ENCODE measurements around the gene TIAM1.

The TIAM1 gene

GRCh38 chr21:31156169-31156568 lies 187.9 kb downstream of the TIAM1 start:
- no peak overlapping the region for H2AFZ ChIP-seq (ENCODE audit: insufficient read depth, low read length, poor library complexity)
- no peak overlapping the region for H2BK5ac ChIP-seq (ENCODE audit: low read depth, low read length, poor library complexity)
- H3K4me2 ChIP-seq (ENCODE audit: low read length) = no peak overlapping the region
- no peak overlapping the region for H3K23ac ChIP-seq (ENCODE audit: low read length)
- H4K91ac ChIP-seq (ENCODE audit: low read depth, low read length) = no peak overlapping the region
- no peak overlapping the region for H3K4ac ChIP-seq (ENCODE audit: low read depth, low read length)
- peak; percentile 16 to 49 for DNase-seq
- H3K4me3 ChIP-seq (ENCODE audit: low read depth, low read length) = no peak overlapping the region
- peaks cover 2% of the 10 kb centered on the region for H3K9me3 ChIP-seq (ENCODE audit: insufficient read depth, low read depth, low read length)
- no peak overlapping the region for H3K18ac ChIP-seq (ENCODE audit: low read length)
- no peak overlapping the region for H3K14ac ChIP-seq (ENCODE audit: low read length)
- H3K36me3 ChIP-seq (ENCODE audit: control insufficient read depth in 1 of 2, insufficient read depth in 2 of 2, low read length in 2 of 2) = peaks cover 0 to 2% of the 10 kb centered on the region in 2 experiments
- no peak overlapping the region for H2BK12ac ChIP-seq (ENCODE audit: low read length)
- peaks cover 4 to 5% of the 10 kb centered on the region in 2 experiments for H3K4me1 ChIP-seq (ENCODE audit: control insufficient read depth in 1 of 2, insufficient read depth in 2 of 2, low read length in 2 of 2)
- H3K27ac ChIP-seq (ENCODE audit: low read depth, low read length) = no peak overlapping the region
- H3K27me3 ChIP-seq (ENCODE audit: insufficient read depth, low read length) = no peaks in the 10 kb centered on the region
- H2AK5ac ChIP-seq (ENCODE audit: low read length) = no peak overlapping the region
- no peaks in the 10 kb centered on the region for H3K79me1 ChIP-seq (ENCODE audit: low read length)
- H4K12ac ChIP-seq (ENCODE audit: low read depth, low read length) = no peak overlapping the region
- no peaks in the 10 kb centered on the region for H3K79me2 ChIP-seq (ENCODE audit: control insufficient read depth, insufficient read depth, low read length, poor library complexity)
- no peak overlapping the region for H4K8ac ChIP-seq (ENCODE audit: low read depth, low read length)
- no peak overlapping the region for H3K9ac ChIP-seq (ENCODE audit: low read length)
- H2BK120ac ChIP-seq (ENCODE audit: insufficient read depth, low read length, poor library complexity) = no peak overlapping the region

GRCh38 chr21:31151156-31152045 lies 192.7 kb downstream of the TIAM1 start:
- Histone ChIP-seq H3K4ac (ENCODE audit: low read depth, low read length) (no peak overlapping the region), H3K4me2 (ENCODE audit: low read length) (no peak overlapping the region), H3K14ac (ENCODE audit: low read length) (no peak overlapping the region), H3K36me3 (ENCODE audit: control insufficient read depth in 1 of 2, insufficient read depth in 2 of 2, low read length in 2 of 2) (no peaks in the 10 kb centered on the region), H3K79me1 (ENCODE audit: low read length) (no peaks in the 10 kb centered on the region), H4K8ac (ENCODE audit: low read depth, low read length) (no peak overlapping the region), H2AFZ (ENCODE audit: insufficient read depth, low read length, poor library complexity) (no peak overlapping the region), H3K9ac (ENCODE audit: low read length) (no peak overlapping the region), H4K12ac (ENCODE audit: low read depth, low read length) (no peak overlapping the region), H3K23ac (ENCODE audit: low read length) (no peak overlapping the region), H3K4me1 (ENCODE audit: control insufficient read depth in 1 of 2, insufficient read depth in 2 of 2, low read length in 2 of 2) (peaks cover 0 to 2% of the 10 kb centered on the region in 2 experiments), H3K18ac (ENCODE audit: low read length) (no peak overlapping the region), H3K79me2 (ENCODE audit: control insufficient read depth, insufficient read depth, low read length, poor library complexity) (no peaks in the 10 kb centered on the region), H2AK5ac (ENCODE audit: low read length) (no peak overlapping the region), H4K91ac (ENCODE audit: low read depth, low read length) (no peak overlapping the region), H3K27ac (ENCODE audit: low read depth, low read length) (no peak overlapping the region), H2BK12ac (ENCODE audit: low read length) (no peak overlapping the region), H2BK5ac (ENCODE audit: low read depth, low read length, poor library complexity) (no peak overlapping the region), H3K9me3 (ENCODE audit: insufficient read depth, low read depth, low read length) (no peaks in the 10 kb centered on the region), H3K4me3 (ENCODE audit: low read depth, low read length) (no peak overlapping the region), H3K27me3 (ENCODE audit: insufficient read depth, low read length) (no peaks in the 10 kb centered on the region), H2BK120ac (ENCODE audit: insufficient read depth, low read length, poor library complexity) (no peak overlapping the region)
- no CpG with 5 or more reads among the region's 7 CpGs for WGBS (ENCODE audit: extremely low coverage, insufficient coverage, insufficient read length)
- no peak for DNase-seq

- no peak overlapping the region for H2BK5ac ChIP-seq (ENCODE audit: low read depth, low read length, poor library complexity)
- no peak overlapping the region for H4K91ac ChIP-seq (ENCODE audit: low read depth, low read length)
- H3K79me2 ChIP-seq (ENCODE audit: control insufficient read depth, insufficient read depth, low read length, poor library complexity) = no peaks in the 10 kb centered on the region
- peaks cover 0 to 2% of the 10 kb centered on the region in 2 experiments for H3K4me1 ChIP-seq (ENCODE audit: control insufficient read depth in 1 of 2, insufficient read depth in 2 of 2, low read length in 2 of 2)
- H3K4ac ChIP-seq (ENCODE audit: low read depth, low read length) = no peak overlapping the region
- H3K9ac ChIP-seq (ENCODE audit: low read length) = no peak overlapping the region
- peaks cover 3 to 5% of the 10 kb centered on the region in 2 experiments for H3K36me3 ChIP-seq (ENCODE audit: control insufficient read depth in 1 of 2, insufficient read depth in 2 of 2, low read length in 2 of 2)
- no peak overlapping the region for H2BK12ac ChIP-seq (ENCODE audit: low read length)
- no peak overlapping the region for H3K4me2 ChIP-seq (ENCODE audit: low read length)
- H2AFZ ChIP-seq (ENCODE audit: insufficient read depth, low read length, poor library complexity) = no peak overlapping the region
- no peak overlapping the region for H2BK120ac ChIP-seq (ENCODE audit: insufficient read depth, low read length, poor library complexity)
- H2AK5ac ChIP-seq (ENCODE audit: low read length) = no peak overlapping the region
- H3K9me3 ChIP-seq (ENCODE audit: insufficient read depth, low read depth, low read length) = no peaks in the 10 kb centered on the region
- no peaks in the 10 kb centered on the region for H3K27me3 ChIP-seq (ENCODE audit: insufficient read depth, low read length)
- H4K12ac ChIP-seq (ENCODE audit: low read depth, low read length) = no peak overlapping the region
- no peak for DNase-seq
- no peak overlapping the region for H3K4me3 ChIP-seq (ENCODE audit: low read depth, low read length)
- no peak overlapping the region for H3K14ac ChIP-seq (ENCODE audit: low read length)
- no peak overlapping the region for H4K8ac ChIP-seq (ENCODE audit: low read depth, low read length)
- H3K18ac ChIP-seq (ENCODE audit: low read length) = no peak overlapping the region
- no peak overlapping the region for H3K27ac ChIP-seq (ENCODE audit: low read depth, low read length)
- no CpG with 5 or more reads among the region's 3 CpGs for WGBS (ENCODE audit: extremely low coverage, insufficient coverage, insufficient read length)
- no peak overlapping the region for H3K23ac ChIP-seq (ENCODE audit: low read length)
- H3K79me1 ChIP-seq (ENCODE audit: low read length) = no peaks in the 10 kb centered on the region
These were observed 198.8 kb downstream of the TIAM1 start for GRCh38 chr21:31145274-31145673.

GRCh38 chr21:31143036-31143435 lies 201.0 kb downstream of the TIAM1 start:
- Histone ChIP-seq H2AK5ac (ENCODE audit: low read length) (no peak overlapping the region), H3K4ac (ENCODE audit: low read depth, low read length) (no peak overlapping the region)

More at GRCh38 chr21:31143036-31143435, 201.0 kb downstream of the TIAM1 start:
- Histone ChIP-seq H3K14ac (ENCODE audit: low read length) (no peak overlapping the region), H3K27ac (ENCODE audit: low read depth, low read length) (no peak overlapping the region), H2BK5ac (ENCODE audit: low read depth, low read length, poor library complexity) (no peak overlapping the region), H3K9me3 (ENCODE audit: insufficient read depth, low read depth, low read length) (no peaks in the 10 kb centered on the region), H4K91ac (ENCODE audit: low read depth, low read length) (no peak overlapping the region), H3K4me1 (ENCODE audit: control insufficient read depth in 1 of 2, insufficient read depth in 2 of 2, low read length in 2 of 2) (peaks cover 0 to 2% of the 10 kb centered on the region in 2 experiments), H3K9ac (ENCODE audit: low read length) (no peak overlapping the region), H4K8ac (ENCODE audit: low read depth, low read length) (no peak overlapping the region), H2BK120ac (ENCODE audit: insufficient read depth, low read length, poor library complexity) (no peak overlapping the region), H4K12ac (ENCODE audit: low read depth, low read length) (no peak overlapping the region), H3K23ac (ENCODE audit: low read length) (no peak overlapping the region), H3K79me1 (ENCODE audit: low read length) (no peaks in the 10 kb centered on the region), H3K4me2 (ENCODE audit: low read length) (no peak overlapping the region), H3K36me3 (ENCODE audit: control insufficient read depth in 1 of 2, insufficient read depth in 2 of 2, low read length in 2 of 2) (peaks cover 3 to 5% of the 10 kb centered on the region in 2 experiments), H3K4me3 (ENCODE audit: low read depth, low read length) (no peak overlapping the region), H3K27me3 (ENCODE audit: insufficient read depth, low read length) (no peaks in the 10 kb centered on the region), H3K18ac (ENCODE audit: low read length) (no peak overlapping the region), H3K79me2 (ENCODE audit: control insufficient read depth, insufficient read depth, low read length, poor library complexity) (no peaks in the 10 kb centered on the region), H2AFZ (ENCODE audit: insufficient read depth, low read length, poor library complexity) (no peak overlapping the region), H2BK12ac (ENCODE audit: low read length) (no peak overlapping the region)
- peak; percentile 56 to 71 for DNase-seq
- WGBS (ENCODE audit: extremely low coverage, insufficient coverage, insufficient read length) = no CpG with 5 or more reads among the region's 6 CpGs

Data from trophoblast cell (in vitro differentiated cells and primary cell).